Chondrocyte (in vitro differentiated cells): ENCODE data around the gene CFAP298. TPM values are rescaled to one million over a fixed set of nuclear protein-coding genes. Genes with fewer than 3 reads are reported as not detected.

Experiments used
- DNase-seq: peaks from one replicate; pipeline ENCODE4 v3.0.0; 2021; ENCODE audit warnings: mixed read lengths, low spot score
- H3K27ac Mint-ChIP-seq: one replicate; pipeline ENCODE4 v1.8.0; 2021; ENCODE audit warnings: mild to moderate bottlenecking, moderate library complexity, mixed read lengths; ENCODE audit not compliant: unreplicated experiment
- H3K27me3 Mint-ChIP-seq: 2 replicates; pipeline ENCODE4 v1.8.0; 2021; ENCODE audit warnings: low read depth, mixed read lengths
- H3K36me3 Mint-ChIP-seq: 2 replicates; pipeline ENCODE4 v1.8.0; 2021; ENCODE audit warnings: low read depth, mixed read lengths
- H3K4me1 Mint-ChIP-seq: 2 replicates; pipeline ENCODE4 v1.8.0; 2021; ENCODE audit warnings: low read depth, mild to moderate bottlenecking, mixed read lengths
- H3K4me3 Mint-ChIP-seq: one replicate; pipeline ENCODE4 v1.8.0; 2021; ENCODE audit warnings: mild to moderate bottlenecking, moderate library complexity, mixed read lengths; ENCODE audit not compliant: unreplicated experiment
- H3K9me3 Mint-ChIP-seq: 2 replicates; pipeline ENCODE4 v1.8.0; 2021; ENCODE audit warnings: low read depth, mixed read lengths
- CTCF ChIP-seq: fragments of 200-600 bp; sonication (generic); IDR thresholded peaks from 2 replicates; pipeline ENCODE4 v1.5.0; 2021; ENCODE audit warnings: antibody characterized with exemption, mild to moderate bottlenecking, moderate library complexity
- total RNA-seq: library from RNA; stranded (reverse); gene quantifications from 3 replicates; pipeline ENCODE4 v1.2.1, GENCODE V29; 2021

Gene CFAP298
- total RNA-seq, 1 donor from 2014 or later: 25.3 TPM

DNA sequence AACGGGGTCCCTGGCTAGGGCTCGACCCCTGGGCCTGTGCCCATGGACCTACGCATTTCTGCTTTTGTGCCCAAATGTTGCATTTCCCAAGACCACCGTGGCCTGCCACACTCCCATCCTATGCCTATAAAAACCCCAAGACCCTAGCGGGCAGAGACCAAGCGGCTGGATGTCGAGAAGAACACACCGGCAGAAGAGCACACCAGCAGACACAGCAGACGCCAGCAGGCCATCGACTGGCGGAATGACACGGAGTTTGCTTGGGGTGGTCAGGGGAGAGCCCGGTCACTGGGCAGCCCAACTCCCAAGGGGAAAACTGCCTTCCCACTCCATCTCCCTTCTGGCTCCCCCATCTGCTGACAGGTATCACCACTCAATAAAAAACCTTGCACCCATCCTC, 31.2 kb downstream of the CFAP298 start:
- H3K36me3 Mint-ChIP-seq: no peaks in the 10 kb centered on the region
- H3K27ac Mint-ChIP-seq: no peak overlapping the region
- no peak for DNase-seq
- H3K9me3 Mint-ChIP-seq: no peaks in the 10 kb centered on the region
- TF ChIP-seq CTCF: no peak
- no peak overlapping the region for H3K4me3 Mint-ChIP-seq
- no peaks in the 10 kb centered on the region for H3K4me1 Mint-ChIP-seq
- peaks cover 25% of the 10 kb centered on the region for H3K27me3 Mint-ChIP-seq

GRCh38 chr21:32578107-32578691, 34.0 kb downstream of the CFAP298 start:
- H3K36me3 Mint-ChIP-seq: no peaks in the 10 kb centered on the region
- no peak overlapping the region for H3K27ac Mint-ChIP-seq
- no peaks in the 10 kb centered on the region for H3K4me1 Mint-ChIP-seq
- peaks cover 30% of the 10 kb centered on the region for H3K27me3 Mint-ChIP-seq
- DNase-seq: no peak
- TF ChIP-seq CTCF: peak; percentile 50
- H3K4me3 Mint-ChIP-seq: no peak overlapping the region
- no peaks in the 10 kb centered on the region for H3K9me3 Mint-ChIP-seq

DNA sequence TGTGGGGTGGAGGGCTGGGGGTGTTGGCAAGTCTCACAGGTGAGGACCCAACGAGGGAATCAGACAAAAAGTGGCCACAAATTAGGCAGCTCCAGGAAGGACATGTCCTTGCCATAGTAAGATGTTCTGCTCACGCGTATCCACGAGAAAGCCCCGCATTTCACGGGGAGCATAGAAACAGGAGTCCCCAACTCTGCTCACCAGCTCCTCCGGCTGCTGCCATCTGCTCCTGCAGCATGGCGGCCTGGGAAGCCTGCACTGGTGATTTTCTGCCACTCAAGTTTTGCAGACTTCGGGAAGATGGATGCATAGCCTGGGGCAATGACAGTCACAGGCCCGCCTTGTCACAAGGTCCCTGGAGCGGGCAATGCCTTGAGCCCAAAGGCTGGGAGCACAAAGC, 36.2 kb downstream of the CFAP298 start:
- peaks cover 31% of the 10 kb centered on the region for H3K27me3 Mint-ChIP-seq
- no peak for DNase-seq
- H3K27ac Mint-ChIP-seq: no peak overlapping the region
- no peak for TF ChIP-seq CTCF
- H3K4me3 Mint-ChIP-seq: no peak overlapping the region
- H3K9me3 Mint-ChIP-seq: no peaks in the 10 kb centered on the region
- no peaks in the 10 kb centered on the region for H3K36me3 Mint-ChIP-seq
- no peaks in the 10 kb centered on the region for H3K4me1 Mint-ChIP-seq

DNA sequence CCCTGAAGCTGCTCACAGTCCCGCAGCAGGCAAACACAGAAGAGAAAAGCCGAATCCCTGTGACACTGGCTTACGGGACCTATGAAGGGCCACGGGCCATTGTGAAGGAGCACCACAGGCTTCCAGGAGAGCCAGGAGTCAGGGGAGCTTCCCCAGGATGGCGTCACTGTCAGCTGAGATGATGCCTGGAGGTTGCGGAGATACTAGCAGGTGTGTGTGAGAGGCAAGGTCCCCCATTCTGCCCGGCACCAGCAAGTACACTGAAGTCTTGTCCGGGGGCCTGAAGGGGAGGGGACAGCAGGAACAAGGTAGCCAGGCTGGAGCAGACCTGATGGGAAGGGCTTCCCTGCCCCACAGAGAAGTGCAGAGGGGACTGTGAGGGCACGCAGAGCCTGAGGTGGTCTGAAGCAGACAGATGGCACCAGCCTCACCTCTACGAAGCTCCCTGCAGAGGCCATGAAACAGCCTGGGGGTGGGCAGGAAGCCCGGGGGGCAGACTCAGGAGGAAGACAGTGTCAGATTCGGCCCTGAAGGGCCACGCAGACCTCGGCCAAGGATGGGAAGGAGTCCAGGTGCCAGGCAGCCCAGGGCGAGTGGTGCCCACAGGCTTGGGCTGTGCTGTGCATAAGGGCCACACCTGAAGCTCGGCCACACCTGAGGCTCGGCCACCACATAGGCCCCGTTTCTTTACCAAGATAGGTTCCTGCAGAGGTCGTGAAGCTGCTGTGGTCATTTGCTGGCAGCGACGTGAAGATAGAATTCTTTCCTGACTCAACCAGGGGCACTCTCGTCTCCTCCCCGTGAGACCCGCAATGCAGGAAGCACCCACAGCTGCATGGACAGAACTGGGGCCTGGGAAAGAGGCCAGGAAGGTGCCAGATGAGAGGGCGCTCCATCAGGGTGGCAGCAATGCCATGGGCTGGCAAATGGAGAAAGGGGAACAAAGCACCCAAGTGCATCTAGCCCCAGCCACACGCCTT, 36.9 kb downstream of the CFAP298 start:
- Mint-ChIP-seq H3K9me3 (no peaks in the 10 kb centered on the region), H3K4me1 (no peaks in the 10 kb centered on the region)
- no peak for TF ChIP-seq CTCF

GRCh38 chr21:32572574-32573420, 39.4 kb downstream of the CFAP298 start:
- Mint-ChIP-seq H3K27me3 (peaks cover 21% of the 10 kb centered on the region), H3K4me1 (peaks cover 10% of the 10 kb centered on the region), H3K27ac (no peak overlapping the region), H3K9me3 (no peaks in the 10 kb centered on the region), H3K4me3 (no peak overlapping the region), H3K36me3 (no peaks in the 10 kb centered on the region)
- no peak for TF ChIP-seq CTCF
- DNase-seq: no peak

More for the DNA sequence above, 36.9 kb downstream of the CFAP298 start:
- no peak for DNase-seq
- Mint-ChIP-seq H3K27me3 (peaks cover 31% of the 10 kb centered on the region), H3K36me3 (no peaks in the 10 kb centered on the region), H3K27ac (no peak overlapping the region), H3K4me3 (no peak overlapping the region)
